Tibial nerve (tissue), 4 donors: ENCODE results near the gene DHRS1.

Source experiments
- EP300 ChIP-seq, 2 donors: sonication (generic); formaldehyde crosslinking; IDR thresholded peaks; one replicate each; pipeline ENCODE4 v1.6.1; 2017; ENCODE audit warnings: antibody characterized with exemption in 2 of 2, mild to moderate bottlenecking in 1 of 2
- POLR2A ChIP-seq, 2 donors: fragments of 450-650 bp; IDR thresholded peaks; one replicate each; pipeline ENCODE4 v1.6.1; 2017; ENCODE audit warnings: antibody characterized with exemption in 2 of 2, mild to moderate bottlenecking in 2 of 2, moderate library complexity in 2 of 2
- TF ChIP-seq, protein P1 (sequence below), 5 experiments: fragments of 200-600 bp in 3 of 5; fragments of 450-650 bp in 2 of 5; sonication (generic) in 3 of 5; IDR thresholded peaks; one replicate each; pipeline ENCODE4 v1.5.1; 2016 to 2019; ENCODE audit warnings: antibody characterized with exemption in 5 of 5, mild to moderate bottlenecking in 3 of 5, moderate library complexity in 2 of 5

DNA sequence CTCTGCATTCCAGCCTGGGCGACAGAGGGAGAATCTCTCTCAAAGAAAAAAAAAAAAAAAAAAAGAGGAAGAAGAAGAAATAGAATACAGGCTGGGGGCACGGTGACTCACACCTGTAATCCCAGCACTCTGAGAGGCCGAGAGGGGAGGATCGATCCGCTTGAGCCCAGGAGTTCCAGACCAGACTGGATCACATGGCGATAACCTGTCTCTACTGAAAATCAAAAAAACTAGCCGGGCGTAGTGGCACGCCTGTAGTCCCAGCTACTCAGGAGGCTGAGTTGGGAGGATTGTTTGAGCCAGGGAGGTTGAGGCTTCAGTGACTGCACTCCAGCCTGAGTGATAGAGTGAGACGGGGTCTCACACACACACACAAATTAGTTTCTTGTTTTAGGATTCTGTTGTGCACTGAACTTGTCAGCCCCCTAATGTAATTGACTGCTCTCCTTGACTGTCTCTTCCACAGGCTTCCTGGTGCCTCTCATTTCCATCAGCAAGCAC lies 56.2 kb downstream of the DHRS1 start:
- TF ChIP-seq, protein P1, sequence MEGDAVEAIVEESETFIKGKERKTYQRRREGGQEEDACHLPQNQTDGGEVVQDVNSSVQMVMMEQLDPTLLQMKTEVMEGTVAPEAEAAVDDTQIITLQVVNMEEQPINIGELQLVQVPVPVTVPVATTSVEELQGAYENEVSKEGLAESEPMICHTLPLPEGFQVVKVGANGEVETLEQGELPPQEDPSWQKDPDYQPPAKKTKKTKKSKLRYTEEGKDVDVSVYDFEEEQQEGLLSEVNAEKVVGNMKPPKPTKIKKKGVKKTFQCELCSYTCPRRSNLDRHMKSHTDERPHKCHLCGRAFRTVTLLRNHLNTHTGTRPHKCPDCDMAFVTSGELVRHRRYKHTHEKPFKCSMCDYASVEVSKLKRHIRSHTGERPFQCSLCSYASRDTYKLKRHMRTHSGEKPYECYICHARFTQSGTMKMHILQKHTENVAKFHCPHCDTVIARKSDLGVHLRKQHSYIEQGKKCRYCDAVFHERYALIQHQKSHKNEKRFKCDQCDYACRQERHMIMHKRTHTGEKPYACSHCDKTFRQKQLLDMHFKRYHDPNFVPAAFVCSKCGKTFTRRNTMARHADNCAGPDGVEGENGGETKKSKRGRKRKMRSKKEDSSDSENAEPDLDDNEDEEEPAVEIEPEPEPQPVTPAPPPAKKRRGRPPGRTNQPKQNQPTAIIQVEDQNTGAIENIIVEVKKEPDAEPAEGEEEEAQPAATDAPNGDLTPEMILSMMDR (IDR thresholded peaks at IDR 0.05), result no peak
- TF ChIP-seq POLR2A (IDR thresholded peaks at IDR 0.05) (no peak), EP300 (IDR thresholded peaks at IDR 0.05) (no peak)
